ENCODE results near the gene YTHDC2.
"Not testable (repeated sequence)": the region's sequence is repeated elsewhere in the genome, so short reads cannot be mapped to it uniquely, and the experiment has no call there.

Gene YTHDC2

GRCh38 chr5:113520899-113521298, 7.4 kb downstream of the YTHDC2 start:
- DNase-seq: no peak

DNA sequence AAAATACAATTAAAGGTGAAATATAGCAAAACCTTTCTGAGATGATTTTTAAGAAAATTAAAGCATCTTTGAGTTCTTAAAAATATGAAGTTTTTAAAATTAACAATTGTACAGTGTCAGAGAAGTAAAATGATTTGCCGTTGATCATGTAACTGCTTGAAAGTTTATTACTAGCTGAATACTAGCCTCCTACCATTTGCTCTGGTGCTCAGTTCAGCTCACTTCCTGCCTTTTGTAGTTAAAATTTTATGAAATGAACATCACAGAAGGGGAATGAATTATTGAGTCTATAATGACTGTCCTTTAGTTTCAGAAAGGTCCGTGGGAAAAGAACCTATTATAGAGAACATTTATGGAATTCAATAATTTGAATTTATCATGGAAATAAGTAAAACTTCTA, 9.7 kb downstream of the YTHDC2 start:
- no peak for DNase-seq

- no peak for DNase-seq
Observed at GRCh38 chr5:113524927-113525326, 11.4 kb downstream of the YTHDC2 start.

- DNase-seq: no peak
Observed at GRCh38 chr5:113526421-113526820, 12.9 kb downstream of the YTHDC2 start.

GRCh38 chr5:113527746-113528145, 14.3 kb downstream of the YTHDC2 start:
- no peak for DNase-seq

DNA sequence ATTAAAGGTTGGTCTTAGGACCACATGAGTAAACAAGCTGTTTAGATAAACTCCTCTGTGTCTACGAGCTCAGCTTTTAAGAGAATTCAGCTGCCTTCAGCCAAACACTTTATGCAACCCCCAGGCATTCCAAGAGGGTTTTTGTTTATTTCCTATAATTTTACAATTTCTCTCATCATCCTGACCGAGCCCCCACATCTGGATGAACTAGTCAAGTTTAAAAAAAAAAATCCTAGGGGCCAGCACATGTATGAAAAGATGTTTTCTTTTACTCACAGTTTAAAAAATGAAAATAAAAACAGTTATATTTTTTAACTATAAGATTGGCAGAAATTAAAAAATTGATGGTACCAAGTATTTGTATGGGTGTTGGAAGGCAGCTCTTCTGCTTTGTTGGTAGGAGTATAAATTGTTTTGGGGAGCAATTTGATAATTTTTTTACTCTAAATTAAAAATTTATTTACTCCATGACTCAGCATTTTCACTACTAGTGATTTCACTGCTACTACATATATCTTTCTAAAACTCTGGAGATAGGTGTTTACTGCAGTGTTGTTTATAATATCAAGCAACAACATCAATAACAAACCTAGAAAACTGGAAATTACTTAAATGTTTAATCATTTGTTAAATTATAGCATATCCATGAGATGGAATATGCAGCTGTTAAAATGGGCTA, 18.1 kb downstream of the YTHDC2 start:
- DNase-seq: no peak

- no peak for DNase-seq
Observed at GRCh38 chr5:113538313-113538712, 24.8 kb downstream of the YTHDC2 start.

DNA sequence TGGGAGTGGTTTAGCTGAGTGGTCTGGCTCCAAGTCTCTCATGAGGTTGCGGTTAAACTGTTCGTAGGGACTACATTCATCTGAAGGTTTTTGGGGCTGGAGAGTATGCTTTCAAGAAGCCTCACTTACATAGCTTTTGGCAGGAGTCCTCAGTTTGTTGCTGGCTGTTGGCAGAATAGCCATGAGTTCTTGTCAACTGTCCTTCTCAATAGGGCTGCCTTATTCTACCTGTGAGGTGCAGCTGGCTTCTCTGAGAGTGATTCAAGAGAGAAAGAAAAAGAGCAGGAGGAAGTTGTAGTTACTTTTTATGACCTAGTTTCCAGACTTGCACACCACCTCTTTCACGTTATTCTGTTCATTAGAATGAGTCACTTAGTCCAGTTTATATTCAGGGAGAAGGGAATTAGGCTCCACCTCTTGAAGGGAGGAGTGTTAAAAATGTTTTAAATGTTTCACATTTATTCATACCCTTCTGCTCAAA, 33.2 kb downstream of the YTHDC2 start:
- no peak for DNase-seq

GRCh38 chr5:113548396-113548795, 34.9 kb downstream of the YTHDC2 start:
- no peak for DNase-seq

GRCh38 chr5:113552137-113552536, 38.6 kb downstream of the YTHDC2 start:
- DNase-seq: no peak

DNA sequence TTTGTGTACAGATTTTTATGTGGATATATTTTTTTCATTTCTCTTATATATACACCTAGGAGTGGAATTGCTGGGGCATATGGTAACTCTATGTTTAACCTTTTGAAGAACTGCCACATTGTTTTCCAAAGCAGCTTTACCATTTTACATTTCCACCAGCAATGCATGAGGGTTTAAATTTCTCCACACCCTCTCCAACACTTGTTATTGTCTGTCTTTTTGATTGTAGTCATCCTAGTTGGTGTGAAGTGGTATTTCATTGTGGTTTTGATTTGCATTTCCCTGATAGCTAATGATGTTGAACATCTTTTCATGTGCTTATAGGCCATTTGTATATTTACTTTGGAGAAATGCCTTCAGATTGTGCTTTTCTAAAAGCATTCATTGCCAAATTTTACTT, 39.1 kb downstream of the YTHDC2 start:
- no peak for DNase-seq

DNA sequence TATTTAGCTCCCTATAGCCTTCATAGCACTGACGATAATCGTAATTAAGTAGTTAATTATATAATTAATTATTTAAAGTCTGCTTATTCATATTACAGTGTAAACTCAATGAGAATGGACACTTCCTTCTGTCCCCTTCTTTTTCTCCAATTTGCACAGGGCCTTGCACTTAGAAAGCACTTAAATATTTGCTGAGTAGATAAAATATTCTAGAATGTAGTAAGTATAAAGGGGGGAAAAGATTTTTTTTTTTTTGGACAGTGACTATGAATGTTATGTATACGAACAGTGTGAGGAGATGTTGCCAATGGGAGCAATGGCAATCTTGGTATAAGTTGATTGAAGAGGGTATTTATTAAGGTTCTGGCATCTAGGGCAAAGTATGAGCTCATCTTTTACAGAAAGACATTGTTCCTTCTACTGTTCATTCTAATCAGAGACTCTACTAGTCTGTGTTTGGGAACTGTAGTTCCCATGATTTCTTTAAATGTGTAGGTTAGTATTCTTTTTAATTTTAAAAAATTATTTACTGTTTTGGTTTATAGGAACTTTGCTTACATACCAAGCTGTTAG, 49.4 kb downstream of the YTHDC2 start:
- no peak for DNase-seq

GRCh38 chr5:113569396-113569795, 55.9 kb downstream of the YTHDC2 start:
- DNase-seq: no peak

DNA sequence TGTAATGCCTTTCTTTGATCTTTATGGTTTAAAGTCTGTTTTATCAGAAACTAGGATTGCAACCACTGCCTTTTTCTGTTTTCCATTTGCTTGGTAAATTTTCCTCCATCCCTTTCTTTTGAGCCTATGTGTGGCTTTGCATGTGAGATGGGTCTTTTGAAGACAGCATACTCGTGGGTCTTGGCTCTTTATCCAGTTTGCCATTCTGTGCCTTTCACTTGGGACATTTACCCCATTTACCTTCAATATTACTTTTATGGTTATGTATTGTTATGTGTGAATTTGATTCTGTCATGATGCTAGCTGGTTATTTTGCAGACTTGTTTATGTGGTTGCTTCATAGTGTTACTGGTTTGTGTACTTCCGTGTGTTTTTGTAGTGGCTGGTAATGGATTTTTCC, 59.2 kb downstream of the YTHDC2 start:
- DNase-seq: no peak

- DNase-seq: no peak
Observed at GRCh38 chr5:113574417-113574816, 60.9 kb downstream of the YTHDC2 start.

DNA sequence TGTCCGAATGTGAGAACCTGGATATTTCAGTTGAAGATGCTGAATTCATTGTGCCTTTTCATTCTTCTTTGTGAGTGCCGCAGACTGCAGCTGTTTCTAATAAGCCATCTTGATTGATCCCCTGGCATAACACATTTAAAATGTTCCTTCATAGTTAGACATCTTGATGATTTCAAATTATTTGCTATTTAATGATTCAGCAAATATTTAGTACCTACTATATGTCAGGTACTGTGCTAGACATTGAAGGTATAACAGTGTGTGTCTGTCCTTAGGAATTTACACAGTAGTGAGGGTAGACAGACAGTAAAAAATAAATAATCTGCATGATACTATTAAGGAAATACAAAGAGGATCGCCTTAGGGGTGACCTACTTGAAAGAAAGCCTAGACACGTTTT, 61.6 kb downstream of the YTHDC2 start:
- DNase-seq: no peak

DNA sequence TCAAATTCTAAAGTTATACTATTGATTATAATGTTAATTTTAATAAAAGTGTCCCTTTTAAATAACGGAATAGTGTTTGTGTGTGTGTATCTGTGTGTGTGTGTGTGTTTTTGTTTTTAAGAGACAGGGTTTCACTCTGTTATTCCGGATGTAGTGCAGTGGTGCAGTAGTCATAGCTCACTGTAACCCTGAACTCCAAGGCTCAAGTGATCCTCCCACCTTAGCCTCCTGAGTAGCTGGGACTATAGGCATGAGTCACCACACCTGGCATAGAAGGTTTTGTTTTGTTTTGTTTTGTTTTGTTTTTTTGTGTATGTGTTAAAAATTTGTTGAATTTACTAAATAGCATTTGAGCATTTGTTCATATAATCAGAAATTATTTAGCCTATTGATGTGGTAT, 64.6 kb downstream of the YTHDC2 start:
- DNase-seq: no peak

DNA sequence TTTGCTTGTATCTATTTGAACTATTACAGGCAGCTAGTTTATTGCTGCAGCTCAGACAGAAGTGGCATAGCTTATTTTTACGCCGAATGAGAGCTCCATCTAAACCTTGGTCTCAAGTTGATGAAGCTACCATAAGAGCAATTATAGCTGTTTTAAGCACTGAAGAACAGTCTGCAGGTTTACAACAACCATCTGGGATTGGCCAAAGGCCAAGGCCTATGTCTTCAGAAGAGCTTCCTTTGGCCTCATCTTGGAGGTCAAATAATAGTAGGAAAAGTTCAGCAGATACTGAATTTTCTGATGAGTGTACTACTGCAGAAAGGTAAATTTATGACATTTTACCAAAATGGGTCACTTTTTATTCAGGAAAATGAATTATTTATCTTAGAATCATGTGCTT, 67.9 kb downstream of the YTHDC2 start:
- DNase-seq: no peak

DNA sequence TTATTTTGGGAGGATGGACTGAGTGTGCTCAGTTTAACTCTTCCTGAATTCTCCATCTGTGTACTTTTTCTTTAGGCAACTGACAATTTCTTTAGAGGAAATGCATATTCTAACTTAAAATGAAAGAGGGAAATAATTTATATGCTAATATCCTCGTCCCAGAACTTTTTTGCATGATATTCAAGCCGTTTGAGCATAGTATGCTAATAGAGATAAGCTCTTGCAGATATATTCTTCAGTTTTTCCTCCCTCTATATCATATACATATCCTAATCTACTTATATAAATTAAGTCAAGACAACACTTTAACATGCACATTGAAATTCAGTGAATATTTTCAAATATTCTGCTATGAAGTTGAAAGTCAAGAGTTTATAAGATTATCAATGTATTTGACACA, 84.7 kb downstream of the YTHDC2 start:
- DNase-seq: no peak

GRCh38 chr5:113598926-113599325, 85.4 kb downstream of the YTHDC2 start:
- DNase-seq: no peak

DNA sequence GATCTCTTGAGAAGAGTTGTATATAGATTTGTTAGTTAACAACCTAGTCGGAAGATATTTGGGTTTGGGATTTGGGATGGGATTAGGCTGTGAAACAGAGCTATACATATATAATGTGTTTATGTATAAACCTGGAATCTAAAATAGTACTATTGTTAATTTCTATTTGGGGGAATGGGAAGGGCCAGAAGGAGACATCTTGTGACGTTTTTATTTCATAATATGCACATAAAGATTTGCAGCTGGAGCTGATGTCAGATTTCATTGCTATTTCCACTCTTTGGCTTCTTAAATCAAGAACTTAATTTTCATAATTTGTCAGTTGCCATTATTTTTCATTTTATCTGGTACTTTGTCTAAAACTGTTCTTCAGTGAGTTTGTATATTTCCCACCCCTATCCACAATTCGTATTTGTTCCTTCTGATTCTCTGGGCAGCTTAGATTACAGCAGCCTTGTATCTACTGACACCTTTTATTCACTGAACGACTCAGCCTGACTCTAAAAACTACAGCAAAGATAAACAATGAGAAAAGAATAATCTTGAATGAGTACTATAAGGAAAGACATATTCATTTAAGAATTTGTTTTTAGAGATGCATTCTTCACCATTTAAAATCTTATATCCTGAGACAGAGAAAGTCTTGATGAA, 86.9 kb downstream of the YTHDC2 start:
- no peak for DNase-seq

DNA sequence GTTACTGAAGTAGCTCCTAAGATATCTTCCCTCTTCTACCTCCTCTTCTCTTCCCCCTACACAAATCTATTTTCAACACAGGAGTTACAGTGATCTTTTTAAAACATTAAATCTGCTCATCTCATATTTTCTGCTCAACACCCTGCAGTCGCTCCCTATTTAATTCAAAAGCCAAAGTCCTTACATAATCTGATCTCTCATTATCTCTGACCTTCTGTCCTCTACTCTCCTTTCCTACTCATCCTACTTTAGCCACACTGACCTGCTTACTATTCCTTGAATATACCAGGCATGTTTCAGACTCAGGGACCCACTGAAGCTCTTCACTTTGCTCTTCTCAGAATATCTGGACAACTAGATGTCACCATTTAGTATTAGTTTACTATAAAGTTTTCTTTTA, 87.9 kb downstream of the YTHDC2 start:
- no peak for DNase-seq

DNA sequence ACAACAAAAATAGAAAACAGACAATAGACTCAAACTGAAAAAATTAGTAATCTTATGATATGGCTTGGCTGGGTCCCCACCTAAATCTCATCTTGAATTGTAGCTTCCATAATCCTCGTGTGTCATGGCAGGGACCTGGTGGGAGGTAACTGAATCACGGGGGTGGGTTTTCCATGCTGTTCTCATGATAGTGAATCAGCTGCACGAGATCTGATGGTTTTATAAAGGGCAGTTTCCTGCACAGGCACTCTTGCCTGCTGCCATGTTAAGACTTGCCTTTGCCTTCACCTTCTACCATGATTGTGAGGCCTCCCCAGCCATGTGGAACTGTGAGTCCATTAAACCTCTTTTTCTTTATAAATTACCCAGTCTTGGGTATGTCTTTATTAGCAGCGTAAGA, 89.8 kb downstream of the YTHDC2 start:
- DNase-seq: not testable (repeated sequence)

- DNase-seq: peak; percentile 88
Observed at GRCh38 chr5:113606298-113607134, 93.0 kb downstream of the YTHDC2 start.

Measured in NCI-H146 (cell line).